GM18502 (cell line): ENCODE data around the gene CFAP53.

Experiments used
- ATAC-seq: cut with Tn5 transposase; IDR thresholded peaks from one replicate; pipeline ENCODE4 v1.9.1; 2021; ENCODE audit warnings: mild to moderate bottlenecking; ENCODE audit not compliant: unreplicated experiment, poor library complexity

CFAP53 gene

DNA sequence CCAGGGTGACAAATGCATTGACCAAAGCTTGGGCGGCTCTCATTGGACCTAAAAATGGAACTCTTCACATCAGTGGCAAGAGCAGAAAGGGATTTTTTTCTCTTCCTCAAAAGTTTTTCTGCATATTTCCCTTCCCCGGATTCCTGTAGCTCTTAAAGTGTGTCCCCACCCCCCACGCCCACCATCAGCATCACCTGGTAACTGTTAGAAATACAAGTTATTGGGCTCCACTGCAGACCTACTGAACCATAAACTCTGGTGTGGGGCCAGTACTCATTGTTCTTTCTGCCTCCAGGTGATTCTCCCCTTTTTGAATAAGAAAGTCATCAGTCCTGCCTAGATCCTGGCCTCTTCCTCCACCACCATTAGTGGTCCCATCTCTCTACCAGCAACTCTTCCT, 70.0 kb downstream of the CFAP53 start:
- ATAC-seq, result no peak

DNA sequence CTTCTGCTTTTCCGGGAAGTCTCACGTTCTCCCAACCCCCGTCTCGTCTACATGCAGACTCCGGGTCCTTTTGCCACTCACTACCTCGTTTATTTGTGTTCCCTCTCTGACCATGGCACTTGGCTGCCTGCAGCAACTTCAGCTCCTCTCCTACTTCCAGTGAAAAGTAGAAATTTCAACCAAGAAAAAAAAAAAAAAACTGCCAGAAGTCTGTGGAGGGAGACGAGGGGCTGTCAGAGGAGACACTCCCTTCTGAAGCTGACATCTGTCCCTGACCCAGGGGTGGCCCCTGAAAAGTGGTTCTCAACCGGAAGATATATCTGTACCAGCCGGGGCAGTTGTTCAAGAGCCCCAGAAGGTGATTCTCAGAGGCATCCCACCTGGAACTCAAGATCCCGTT, 70.6 kb downstream of the CFAP53 start:
- ATAC-seq, result no peak

- peak; percentile 81 for ATAC-seq
Observed at GRCh38 chr18:50194631-50195532, 71.4 kb downstream of the CFAP53 start, which contains the start of gene MYO5B. TSS of gene MYO5B (minus strand) at chr18:50195147. CDS start at chr18:50194793, 354 bp downstream.

DNA sequence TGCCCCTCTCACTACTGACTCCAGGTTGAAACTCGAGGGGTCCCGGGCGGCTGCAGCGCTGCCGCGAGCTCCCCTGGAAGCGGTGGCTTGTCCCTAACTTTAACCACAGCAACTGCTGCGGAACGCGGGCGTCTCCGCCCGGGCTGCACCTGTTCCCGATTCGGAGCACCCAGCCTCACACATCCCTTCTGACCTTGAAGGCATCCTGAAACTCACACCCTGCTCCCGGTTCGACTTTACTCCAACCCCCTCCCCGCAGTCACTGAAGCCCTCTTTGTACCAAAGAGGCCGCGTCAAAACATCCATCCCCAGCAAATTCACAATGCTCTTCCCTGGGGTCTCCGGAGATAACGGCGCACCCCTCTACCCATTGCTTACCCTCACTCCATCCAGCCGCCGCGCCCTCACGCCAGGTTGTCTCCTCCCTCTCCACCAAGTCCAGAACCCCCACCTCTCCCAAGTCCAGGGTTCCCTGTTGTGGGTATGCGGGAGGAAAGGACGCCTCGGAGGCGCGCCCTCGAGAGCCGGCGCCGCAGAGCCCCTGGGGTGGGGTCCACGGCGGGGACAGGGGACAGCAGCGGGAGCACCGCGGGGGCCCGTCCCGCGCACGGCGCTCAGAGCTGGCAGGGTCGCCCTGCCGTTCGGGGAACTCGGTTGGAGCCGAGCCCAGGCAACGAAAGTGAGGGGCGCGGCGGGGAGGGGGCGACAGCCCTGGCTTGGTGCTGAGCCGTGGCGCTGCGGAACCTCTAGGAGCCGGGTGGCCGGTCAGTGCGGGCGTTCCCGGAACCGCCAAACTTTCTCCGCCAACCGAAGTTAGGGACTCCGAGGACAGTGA, 72.3 kb downstream of the CFAP53 start:
- ATAC-seq, result no peak

DNA sequence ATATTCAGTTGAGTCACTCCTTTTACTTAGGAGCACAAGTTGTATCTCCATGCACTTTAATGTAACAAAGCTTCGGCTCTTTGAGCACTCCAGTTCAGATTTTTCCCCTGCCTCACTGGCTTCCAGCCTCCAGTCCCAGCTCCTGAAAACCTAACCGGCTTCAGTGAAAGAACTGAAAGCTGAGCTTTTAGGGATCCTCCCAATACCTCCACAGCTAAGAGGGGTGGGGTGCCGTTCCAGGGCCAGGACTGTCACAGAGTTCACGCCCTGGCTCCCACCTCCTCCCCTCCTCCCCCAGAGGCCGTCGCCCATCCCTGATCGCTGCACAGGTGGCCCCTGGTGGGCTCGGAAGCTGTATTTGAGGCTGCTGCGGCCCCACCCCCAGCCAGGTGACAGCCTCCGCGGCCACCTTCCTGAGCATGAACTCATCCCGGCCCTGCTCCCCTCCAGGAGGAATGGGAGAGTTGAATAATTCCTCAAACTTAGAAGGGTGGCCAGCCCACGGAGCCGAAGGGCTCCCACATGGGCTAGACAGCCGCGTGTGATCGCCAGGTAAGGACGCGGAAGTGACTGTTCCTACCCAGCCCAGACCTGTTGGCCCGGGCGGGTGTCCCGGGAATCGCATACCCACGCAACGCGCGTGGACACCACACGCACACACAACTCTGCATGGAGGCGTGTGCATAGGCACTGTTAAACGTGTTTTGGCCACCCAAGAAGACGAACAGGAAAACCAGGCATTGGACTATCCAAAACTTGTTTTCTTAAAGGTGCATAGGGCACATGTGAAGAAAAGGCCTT, 73.1 kb downstream of the CFAP53 start:
- no peak for ATAC-seq

DNA sequence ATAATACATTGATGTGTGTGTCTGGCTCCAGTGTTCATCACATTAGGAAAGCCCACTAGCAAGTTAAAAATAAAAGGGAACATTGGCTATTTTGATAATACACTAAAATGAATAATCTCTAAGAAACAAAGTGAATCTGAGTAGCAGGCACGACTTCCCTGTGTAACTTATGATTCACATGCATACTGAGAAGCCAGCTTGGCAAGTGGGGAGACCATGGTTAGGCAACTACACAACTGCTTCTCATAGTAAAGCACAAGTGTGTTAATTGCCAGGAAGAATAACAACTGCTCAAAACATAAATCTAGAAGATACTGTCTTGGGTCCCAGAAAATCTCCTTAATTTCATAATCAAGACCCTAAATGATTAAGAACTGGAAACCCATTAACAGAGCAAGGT, 75.4 kb downstream of the CFAP53 start:
- no peak for ATAC-seq

- no peak for ATAC-seq
Observed at GRCh38 chr18:50190236-50190635, 76.1 kb downstream of the CFAP53 start.

- peak; percentile 92 for ATAC-seq
Observed at GRCh38 chr18:50189160-50189559, 77.1 kb downstream of the CFAP53 start.

DNA sequence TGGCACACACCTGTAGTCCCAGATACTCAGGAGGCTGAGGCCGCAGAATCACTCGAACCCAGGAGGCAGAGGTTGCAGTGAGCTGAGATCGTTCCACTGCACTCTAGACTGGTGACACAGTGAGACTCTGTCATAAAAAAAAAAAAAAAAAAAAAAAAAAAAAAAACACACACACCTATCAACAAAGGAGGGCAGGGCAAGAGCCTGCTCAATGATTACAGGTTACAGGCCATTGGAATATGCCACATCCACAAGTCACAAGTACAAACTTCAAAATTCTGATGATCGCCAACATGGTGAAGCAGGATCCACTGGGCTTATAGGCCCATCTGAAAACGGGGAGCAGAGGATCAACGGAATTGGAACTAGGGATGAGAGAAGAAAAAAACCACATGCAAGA, 77.6 kb downstream of the CFAP53 start:
- no peak for ATAC-seq

GRCh38 chr18:50187659-50188058, 78.6 kb downstream of the CFAP53 start:
- ATAC-seq, result no peak

DNA sequence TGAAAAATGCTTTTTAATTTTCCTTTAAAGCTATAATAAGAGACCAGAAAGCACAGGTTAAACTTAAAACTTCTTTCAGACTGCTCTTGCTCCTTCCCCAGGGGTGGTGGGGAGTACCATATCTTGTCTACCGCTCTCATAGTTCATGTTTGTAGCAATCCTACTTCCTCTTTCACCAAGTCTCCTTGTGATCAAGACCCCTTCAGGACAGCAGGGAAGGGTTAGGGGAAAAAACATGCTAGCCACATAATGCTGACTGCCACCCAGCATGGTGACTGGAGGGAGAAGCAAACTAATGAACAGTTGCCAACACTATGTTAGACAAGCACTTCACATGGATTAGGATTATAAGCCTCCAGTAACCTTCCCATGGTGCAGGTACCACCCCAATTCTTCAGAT, 79.9 kb downstream of the CFAP53 start:
- ATAC-seq, result no peak

DNA sequence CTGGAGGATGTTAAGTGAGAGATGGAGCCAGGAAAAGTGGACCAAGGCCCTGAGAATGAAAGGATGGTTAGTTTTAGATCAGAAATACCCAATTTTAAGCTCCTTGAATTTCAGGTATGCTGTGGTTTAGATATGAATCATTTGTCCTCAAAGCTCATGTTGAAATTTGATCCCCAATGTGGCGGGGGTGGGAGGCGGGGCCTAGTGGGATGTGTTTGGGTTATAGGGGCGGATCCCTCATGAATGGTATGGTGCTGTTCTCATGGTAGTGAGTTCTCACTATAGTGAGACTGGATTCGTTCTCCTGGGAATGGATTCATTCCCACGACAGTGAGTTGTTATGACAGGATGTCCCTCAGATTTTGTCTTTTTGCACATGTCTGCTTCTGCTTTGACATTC, 82.7 kb downstream of the CFAP53 start:
- ATAC-seq, result no peak

DNA sequence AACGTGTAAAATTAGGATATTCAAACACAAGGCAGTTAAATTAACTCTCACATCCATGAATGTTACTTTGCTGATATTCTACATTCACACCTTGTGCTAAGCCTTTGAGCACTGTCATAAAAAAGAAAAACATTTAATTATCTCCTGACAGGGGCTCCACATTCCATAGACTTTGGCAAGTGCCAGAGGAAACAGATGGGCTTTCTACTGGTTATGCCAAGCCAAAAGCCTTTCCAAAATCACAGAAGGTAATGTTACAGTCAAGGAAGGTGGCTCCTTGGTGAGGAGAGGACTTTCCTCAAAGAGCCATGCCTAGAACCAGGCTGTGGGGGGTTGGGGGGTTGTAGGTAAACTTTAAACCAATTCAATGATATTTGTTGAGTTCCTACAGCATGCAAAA, 83.8 kb downstream of the CFAP53 start:
- no peak for ATAC-seq

- ATAC-seq, result no peak
Observed at GRCh38 chr18:50181590-50181989, 84.7 kb downstream of the CFAP53 start.

- ATAC-seq, result no peak
Observed at GRCh38 chr18:50179465-50179864, 86.8 kb downstream of the CFAP53 start.

- ATAC-seq, result no peak
Observed at GRCh38 chr18:50177294-50177992, 88.9 kb downstream of the CFAP53 start.
